ENCODE results near the gene CFHR3.
"Not testable (repeated sequence)": the region's sequence is repeated elsewhere in the genome, so short reads cannot be mapped to it uniquely, and the experiment has no call there.

GRCh38 chr1:196801920-196802319 is 27.3 kb downstream of the CFHR3 start:
- not testable (repeated sequence) for TF ChIP-seq ZFX (IDR thresholded peaks at IDR 0.05; ENCODE audit: borderline replicate concordance); CTCF (IDR thresholded peaks at IDR 0.05)
